HG02642 (cell line): ENCODE data around the gene OCSTAMP.

ENCODE experiments used
- ATAC-seq: cut with Tn5 transposase; IDR thresholded peaks from one replicate; pipeline ENCODE4 v1.9.1; 2021; ENCODE audit warnings: mild to moderate bottlenecking; ENCODE audit not compliant: unreplicated experiment, poor library complexity

OCSTAMP gene

GRCh38 chr20:46555370-46555956 lies 5.0 kb upstream of the OCSTAMP start:
- ATAC-seq: no peak

DNA sequence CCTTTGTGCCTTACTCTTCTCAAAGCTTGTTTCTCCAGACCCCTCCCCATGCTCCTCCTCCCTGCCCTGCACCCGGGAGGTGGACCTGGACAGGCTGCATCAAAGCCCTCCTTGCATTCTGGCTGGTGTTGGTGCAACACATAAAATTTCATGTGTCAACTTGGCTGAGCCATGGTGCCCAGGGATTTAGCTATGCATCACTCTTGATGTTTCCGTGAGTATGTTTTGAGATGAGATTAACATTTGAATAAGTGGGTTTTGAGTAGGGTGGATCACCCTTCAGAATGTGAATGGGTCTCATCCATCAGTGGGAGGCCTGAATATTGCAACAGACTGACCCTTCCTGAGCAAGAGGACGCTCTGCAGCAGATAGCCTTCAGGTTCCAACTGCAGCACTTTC lies 4.4 kb upstream of the OCSTAMP start:
- no peak for ATAC-seq

DNA sequence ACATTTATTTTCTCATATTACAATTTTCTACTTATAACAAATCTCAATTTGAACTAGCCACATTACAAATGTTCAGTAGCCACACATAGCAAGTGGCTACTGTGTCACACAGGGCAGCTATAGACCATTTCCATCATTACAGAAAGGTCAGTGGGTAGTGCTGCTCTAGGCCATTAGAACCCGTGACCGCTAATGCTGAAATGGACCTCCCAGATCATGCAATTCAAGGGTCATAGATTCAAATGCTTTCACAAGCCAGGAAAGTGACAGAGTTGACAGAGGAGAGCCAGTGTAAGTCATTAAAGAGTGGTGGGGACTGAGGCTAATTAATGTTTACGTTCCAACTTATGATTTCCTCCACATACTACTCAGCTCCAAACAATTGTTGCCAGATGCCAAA lies 3.5 kb upstream of the OCSTAMP start:
- no peak for ATAC-seq

DNA sequence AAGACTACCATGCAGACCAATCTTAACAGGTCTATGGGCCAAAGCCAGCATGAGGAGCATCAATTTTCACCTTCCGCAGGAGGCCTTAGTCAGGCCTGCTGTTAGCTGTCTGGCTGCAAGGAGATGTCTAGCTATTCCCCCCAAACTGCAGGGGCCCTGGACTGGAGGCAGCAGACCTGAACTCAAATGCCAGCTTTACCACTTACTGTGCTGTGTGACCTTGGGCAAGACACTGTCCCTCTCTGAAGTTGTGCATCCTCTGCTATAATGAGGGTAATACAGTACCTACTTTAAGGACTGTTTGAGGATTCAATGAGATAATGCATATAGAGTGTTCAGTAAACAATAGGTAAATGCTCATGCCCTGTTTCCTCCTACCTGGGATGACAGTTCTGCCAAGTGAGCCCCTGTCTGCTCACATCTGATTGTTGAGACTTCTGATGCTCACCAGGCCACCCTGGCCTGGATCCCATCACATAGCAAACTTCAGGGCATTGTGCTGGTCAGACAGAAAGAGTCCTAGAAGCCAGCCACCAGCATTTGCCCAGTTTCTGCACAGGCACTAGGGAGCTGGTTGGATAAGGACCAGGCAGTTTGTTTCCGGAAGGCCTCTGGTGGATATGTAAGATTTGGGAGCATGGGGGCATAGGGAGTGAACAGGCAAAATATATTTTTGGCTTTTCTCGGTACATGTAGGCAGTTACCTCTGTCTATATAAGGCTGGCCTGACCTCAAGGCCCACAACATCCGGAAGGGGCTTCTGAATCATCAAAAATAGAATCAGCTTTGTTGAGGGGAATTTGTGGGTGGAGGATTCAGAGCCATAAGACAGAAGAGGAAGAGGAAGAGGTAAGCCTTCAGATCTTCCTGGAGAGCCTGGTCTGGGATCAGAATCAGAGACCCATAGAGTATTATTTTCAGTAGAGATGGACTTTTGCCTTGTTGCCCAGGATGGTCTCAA lies 2.3 kb upstream of the OCSTAMP start:
- peak; percentile 73 for ATAC-seq

DNA sequence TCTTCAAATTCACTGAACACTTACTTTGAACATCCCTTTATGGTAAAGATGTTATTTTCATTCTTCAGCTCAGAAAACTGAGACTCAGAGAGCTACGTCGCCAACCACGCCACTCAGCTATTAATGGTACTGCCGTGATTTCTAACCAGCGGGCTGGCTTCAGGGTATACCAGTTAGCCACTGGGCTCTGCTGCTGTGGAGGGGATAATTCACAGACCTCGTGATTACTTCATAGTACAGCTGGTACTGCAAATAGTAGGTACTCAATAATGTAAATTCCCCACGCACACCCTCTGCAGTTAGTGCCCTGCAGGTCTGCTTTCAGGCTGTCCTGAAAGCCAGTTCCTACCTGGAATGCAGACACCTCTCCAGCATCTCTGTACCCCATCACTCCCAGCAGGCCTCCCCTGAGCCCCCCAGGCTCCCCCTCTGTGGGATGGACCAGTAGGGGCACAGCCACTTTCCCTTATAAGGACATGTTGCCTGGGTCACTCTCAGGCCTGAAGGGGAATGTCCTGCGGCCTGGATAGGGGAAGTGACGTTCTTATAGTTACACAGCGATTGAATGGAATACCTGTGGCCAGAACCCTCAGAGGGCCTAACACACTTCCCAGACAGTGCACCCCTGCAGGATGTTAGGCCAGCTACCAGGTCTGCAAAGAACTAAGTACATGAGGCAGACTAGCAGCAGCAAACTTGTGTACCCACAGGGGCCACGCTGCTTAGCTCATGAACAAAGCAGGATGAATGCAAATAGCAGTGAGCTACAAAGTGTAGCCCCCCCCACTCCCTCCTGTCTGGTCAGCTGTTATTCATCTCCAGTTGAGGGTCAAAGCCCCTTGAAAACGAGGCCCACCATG lies 1.3 kb upstream of the OCSTAMP start:
- no peak for ATAC-seq

DNA sequence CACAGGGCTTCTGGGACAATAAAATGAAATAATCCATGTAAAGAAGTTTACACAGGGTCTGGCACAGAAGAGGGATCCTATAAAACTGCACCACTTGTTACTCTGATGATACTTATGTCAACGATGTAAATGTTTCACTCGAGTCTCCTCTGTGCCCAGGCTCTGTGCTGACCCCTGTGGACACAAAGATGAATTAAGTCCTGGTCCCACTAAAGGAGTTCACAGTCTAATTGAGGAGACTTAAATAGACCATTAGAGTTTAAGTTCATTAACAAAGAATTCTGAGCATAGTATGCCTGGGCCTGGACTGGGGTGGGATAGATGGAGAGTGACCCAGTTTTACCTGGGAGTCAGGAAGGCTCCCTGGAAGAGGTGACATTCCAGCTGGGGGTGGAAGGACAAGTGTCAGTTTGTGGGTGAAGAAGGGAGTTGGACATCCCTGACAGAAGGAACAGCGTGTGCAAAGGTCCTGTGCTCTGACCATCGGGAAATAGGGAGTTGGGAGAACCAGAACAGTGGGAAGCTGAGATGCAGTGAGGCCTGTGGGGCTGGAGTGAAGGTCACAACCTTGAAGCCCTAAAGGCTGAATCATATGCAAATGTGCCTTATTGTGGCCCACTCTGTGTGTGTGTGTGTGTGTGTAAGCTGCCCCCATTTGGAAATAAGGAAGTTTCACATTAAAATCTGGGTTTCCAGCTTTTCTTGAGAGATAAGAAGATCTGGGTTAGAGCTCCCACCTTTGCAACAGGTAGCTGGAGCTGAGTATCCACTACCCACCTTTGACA lies 1.1 kb downstream of the OCSTAMP start:
- ATAC-seq: no peak

DNA sequence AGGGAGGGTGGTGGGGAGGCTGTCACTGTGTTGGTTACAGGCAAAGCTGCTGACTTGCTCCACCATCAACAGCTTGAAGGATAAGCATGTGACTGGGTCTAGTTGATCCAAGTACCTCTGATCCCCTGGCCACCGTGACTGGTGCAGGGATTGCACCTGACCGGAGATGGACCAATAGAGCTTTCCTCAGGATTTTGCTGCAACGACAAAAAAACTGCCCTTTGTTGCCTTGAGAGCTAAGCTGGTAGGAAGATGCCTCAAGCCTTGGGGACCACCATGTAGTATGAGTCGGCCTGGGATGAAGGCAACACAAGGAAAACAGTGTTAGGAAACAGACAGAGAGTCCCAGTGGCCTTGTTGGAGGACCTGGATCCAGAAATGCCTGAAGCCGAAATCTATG lies 1.8 kb downstream of the OCSTAMP start:
- ATAC-seq: no peak

GRCh38 chr20:46547995-46548394 lies 2.5 kb downstream of the OCSTAMP start:
- ATAC-seq: no peak

DNA sequence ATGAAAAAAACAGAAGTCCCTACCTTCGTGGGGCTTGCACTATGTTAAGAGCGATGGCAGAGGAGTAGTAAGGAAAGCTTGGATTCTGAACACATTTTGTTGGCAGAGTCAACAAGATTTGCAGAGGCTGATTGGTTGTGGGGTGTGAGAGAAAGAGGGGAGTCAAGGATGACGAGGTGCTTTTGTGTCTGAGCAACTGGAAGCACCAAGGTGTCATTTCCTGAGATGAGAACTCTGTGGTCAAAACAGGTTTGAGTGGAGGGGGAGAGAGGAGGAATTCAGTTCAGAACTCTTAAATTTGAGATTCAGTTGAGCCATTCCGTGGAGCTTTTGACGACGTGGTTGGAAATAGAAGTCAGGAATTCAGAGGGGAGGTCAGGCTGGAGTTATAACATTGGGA lies 3.5 kb downstream of the OCSTAMP start:
- ATAC-seq: no peak

GRCh38 chr20:46546298-46546697 lies 4.2 kb downstream of the OCSTAMP start:
- ATAC-seq: no peak

DNA sequence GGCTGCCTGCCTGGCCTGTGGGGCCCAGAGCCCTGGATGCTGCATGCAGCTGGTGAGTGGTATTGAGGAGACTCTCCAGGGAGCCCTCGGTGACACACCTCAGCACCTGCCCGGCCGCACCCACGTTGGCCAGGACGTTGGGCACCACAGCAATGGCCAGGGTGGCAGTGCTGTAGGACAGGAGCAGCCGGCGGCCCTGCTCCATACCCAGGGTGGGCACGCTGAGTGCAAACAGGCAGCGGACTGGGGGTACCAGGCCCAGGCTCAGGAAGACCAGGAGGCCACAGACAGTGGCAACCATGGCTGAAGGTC lies 4.7 kb downstream of the OCSTAMP start:
- ATAC-seq: no peak

- no peak for ATAC-seq
These were observed 5.2 kb downstream of the OCSTAMP start for GRCh38 chr20:46545077-46545826.

- no peak for ATAC-seq
These were observed 5.9 kb downstream of the OCSTAMP start for GRCh38 chr20:46544576-46544975.

DNA sequence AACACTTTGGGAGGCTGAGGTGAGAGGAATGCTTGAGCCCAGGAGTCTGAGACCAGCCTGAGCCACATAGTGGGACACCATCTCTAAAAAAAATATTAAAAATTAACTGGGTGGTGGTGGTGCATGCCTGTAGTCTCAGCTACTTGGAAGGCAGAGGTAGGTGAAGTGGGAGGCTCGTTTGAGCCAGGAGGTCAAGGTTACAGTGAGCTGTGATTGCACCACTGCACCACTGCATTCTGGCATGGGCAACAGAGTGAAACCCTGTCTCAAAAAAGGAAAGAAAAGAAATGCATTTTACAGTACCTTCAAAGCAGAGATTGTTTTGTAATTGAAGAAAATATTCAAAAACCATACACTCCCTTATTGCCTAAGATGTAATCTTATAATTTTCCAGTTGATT lies 6.5 kb downstream of the OCSTAMP start:
- no peak for ATAC-seq

DNA sequence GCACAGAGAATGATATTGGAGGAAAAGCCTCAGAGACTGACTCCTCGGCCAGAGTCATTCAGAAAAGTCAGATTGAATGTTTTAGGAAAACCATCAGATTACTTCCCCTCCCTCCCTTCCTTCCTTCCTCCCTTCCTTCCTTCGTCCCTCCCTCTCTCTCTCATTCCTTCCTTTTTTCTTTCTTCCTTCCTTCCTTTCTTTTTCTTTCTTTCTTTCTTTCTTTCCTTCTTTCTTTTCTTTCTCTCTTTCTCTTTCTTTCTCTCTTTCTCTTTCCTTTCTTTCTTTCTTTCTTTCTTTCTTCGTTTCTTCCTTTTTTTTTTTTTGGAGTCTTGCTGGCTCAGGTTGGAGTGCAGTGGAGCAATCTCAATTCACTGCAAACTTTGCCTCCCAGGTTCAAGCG lies 7.4 kb downstream of the OCSTAMP start:
- ATAC-seq: no peak

DNA sequence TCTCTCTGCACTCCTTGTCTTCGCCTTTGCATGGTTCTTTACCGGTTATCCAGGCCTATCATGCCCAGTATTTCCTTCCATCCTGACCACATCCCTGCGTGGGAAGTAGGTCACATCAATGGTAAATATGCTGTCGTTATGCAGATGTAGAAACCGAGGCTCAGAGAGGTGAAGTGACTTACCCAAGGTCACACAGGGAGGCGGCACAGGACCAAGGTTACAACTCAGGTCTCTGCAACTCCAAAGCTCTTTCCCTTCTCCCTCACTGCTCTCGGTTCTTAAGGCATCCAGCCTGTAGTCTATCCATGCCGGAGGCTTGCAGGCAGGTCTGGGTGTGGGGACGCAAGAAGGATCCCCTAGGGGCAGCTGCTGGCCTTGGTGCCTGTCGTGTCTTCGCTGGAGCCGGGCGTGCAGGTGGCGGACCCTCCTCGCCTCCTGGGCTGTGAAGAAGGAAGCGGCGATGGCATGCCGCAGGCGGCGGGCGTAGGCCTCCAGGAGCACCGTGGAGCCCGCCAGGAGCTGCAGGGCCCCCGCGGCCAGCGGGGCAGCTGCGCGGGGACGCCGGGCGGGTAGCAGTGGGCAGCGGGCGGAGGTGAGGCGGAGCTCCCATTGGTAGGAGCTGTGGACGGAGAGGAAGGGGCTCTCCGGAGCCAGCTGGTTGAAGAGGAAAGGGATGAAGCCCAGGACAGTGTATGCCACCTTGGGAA lies 9.1 kb downstream of the OCSTAMP start:
- ATAC-seq: no peak

GRCh38 chr20:46539113-46539512 lies 11.3 kb downstream of the OCSTAMP start:
- ATAC-seq: no peak

GRCh38 chr20:46530640-46531039 lies 19.8 kb downstream of the OCSTAMP start:
- ATAC-seq: no peak

DNA sequence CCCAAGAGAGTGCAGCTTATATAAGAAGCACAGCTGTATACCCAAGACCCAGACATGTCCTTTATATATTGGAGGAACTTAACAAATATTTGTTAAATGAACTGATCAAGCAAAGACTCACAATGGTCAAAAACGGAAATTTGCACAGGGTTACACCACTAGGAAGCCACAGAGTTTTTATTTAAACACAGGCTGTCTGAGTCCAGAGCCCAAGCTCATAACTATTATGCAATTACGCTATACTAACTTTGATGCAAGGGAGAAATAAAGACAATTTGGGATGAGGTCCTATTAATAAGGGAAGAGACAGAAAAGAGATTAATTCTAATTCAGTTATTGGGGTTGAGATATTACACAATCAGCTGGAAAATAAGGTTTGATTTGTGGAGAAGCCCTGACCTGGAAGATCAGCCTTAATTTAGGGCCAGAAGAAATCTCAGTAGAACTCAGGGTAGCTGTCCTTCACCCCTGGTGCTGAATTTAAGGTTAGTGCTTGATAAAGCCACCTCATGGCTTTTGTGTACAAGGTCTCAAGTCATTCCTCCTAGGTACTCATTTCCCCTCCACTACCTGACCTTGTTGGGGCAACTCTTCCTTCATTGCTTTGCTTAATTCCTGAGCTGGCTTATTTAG lies 26.6 kb downstream of the OCSTAMP start:
- ATAC-seq: no peak
